GM18517 (cell line): Measurements from ENCODE around the gene GNAQ.

Source experiments
- ATAC-seq: cut with Tn5 transposase; IDR thresholded peaks from one replicate; pipeline ENCODE4 v1.9.1; 2021; ENCODE audit warnings: mild to moderate bottlenecking, moderate library complexity; ENCODE audit not compliant: unreplicated experiment

The GNAQ gene

GRCh38 chr9:77949751-77950436, 81.7 kb downstream of the GNAQ start:
- ATAC-seq, result no peak

GRCh38 chr9:77947651-77948050, 84.0 kb downstream of the GNAQ start:
- ATAC-seq, result no peak

GRCh38 chr9:77946969-77947620, 84.5 kb downstream of the GNAQ start:
- ATAC-seq, result no peak

GRCh38 chr9:77946296-77946695, 85.3 kb downstream of the GNAQ start:
- no peak for ATAC-seq

GRCh38 chr9:77945798-77946197, 85.8 kb downstream of the GNAQ start:
- ATAC-seq, result no peak

GRCh38 chr9:77944556-77945243, 86.9 kb downstream of the GNAQ start:
- ATAC-seq, result no peak

- no peak for ATAC-seq
Observed at GRCh38 chr9:77943057-77943456, 88.6 kb downstream of the GNAQ start.

GRCh38 chr9:77939149-77939668, 92.4 kb downstream of the GNAQ start:
- no peak for ATAC-seq

GRCh38 chr9:77938163-77938562, 93.4 kb downstream of the GNAQ start:
- ATAC-seq, result no peak

GRCh38 chr9:77935974-77936373, 95.6 kb downstream of the GNAQ start:
- ATAC-seq, result no peak

- no peak for ATAC-seq
Observed at GRCh38 chr9:77935211-77935610, 96.4 kb downstream of the GNAQ start.

GRCh38 chr9:77933976-77934375, 97.6 kb downstream of the GNAQ start:
- no peak for ATAC-seq

GRCh38 chr9:77933019-77933418, 98.6 kb downstream of the GNAQ start:
- ATAC-seq, result no peak

GRCh38 chr9:77929942-77930341, 101.7 kb downstream of the GNAQ start:
- no peak for ATAC-seq

- ATAC-seq, result no peak
Observed at GRCh38 chr9:77927265-77927664, 104.3 kb downstream of the GNAQ start.

GRCh38 chr9:77926371-77926878, 105.2 kb downstream of the GNAQ start:
- no peak for ATAC-seq

- no peak for ATAC-seq
Observed at GRCh38 chr9:77922591-77922990, 109.0 kb downstream of the GNAQ start.

- no peak for ATAC-seq
Observed at GRCh38 chr9:77917800-77918199, 113.8 kb downstream of the GNAQ start.

GRCh38 chr9:77916820-77917219, 114.8 kb downstream of the GNAQ start:
- no peak for ATAC-seq

GRCh38 chr9:77916410-77916819, 115.2 kb downstream of the GNAQ start:
- no peak for ATAC-seq

GRCh38 chr9:77915744-77916143, 115.9 kb downstream of the GNAQ start:
- no peak for ATAC-seq
